ENCODE measurements around the gene POTEI.
"Not testable (repeated sequence)": the region's sequence is repeated elsewhere in the genome, so short reads cannot be mapped to it uniquely, and the experiment has no call there.

- not testable (repeated sequence) for TF ChIP-seq CHD2 (IDR thresholded peaks at IDR 0.05; ENCODE audit: low read length, partially characterized antibody); GABPA (IDR thresholded peaks at IDR 0.05; ENCODE audit: low read depth); REST (IDR thresholded peaks at IDR 0.05; ENCODE audit: low read depth, low read length); TCF12 (IDR thresholded peaks at IDR 0.05)
- TF ChIP-seq, protein P1, sequence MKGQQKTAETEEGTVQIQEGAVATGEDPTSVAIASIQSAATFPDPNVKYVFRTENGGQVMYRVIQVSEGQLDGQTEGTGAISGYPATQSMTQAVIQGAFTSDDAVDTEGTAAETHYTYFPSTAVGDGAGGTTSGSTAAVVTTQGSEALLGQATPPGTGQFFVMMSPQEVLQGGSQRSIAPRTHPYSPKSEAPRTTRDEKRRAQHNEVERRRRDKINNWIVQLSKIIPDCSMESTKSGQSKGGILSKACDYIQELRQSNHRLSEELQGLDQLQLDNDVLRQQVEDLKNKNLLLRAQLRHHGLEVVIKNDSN (IDR thresholded peaks at IDR 0.05; ENCODE audit: borderline replicate concordance, low read depth), result not testable (repeated sequence)
These were observed 18.3 kb upstream of the POTEI start for GRCh38 chr2:130527365-130527967.

Measured in SK-N-SH (cell line).